GM19099 (cell line): Measurements from ENCODE around the gene USP2.

Experiments used
- POLR2A ChIP-seq: IDR thresholded peaks from 3 replicates; pipeline ENCODE4 v1.6.1; 2011; ENCODE audit warnings: low read depth; ENCODE audit not compliant: insufficient read length; ENCODE audit errors: extremely low read depth

Gene USP2

DNA sequence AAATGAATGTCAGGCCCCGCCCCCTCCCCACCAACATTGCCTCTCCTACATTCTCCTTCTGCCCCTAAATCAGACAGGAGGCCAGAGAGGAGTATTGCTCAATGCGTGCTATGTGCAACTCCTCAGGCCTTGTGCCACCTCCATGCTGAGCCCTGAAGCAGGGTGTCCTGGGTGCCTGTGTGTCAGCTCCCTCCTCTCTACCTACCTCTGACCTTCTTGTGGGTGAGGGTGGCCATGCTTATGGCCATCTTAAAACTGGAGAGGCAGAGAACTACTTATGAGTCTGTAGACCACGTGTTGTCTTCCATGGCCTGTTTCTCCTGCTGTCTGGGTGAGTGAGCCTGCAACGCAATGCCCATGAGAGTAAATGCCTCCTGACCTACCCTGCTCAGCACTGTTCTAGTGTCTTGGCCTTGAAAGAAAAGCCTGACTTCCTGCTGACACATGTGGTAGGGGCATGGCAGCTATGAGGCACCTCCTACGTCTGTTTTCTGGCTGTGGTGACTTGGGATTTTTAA lies 75.1 kb downstream of the USP2 start:
- no peak for TF ChIP-seq POLR2A

DNA sequence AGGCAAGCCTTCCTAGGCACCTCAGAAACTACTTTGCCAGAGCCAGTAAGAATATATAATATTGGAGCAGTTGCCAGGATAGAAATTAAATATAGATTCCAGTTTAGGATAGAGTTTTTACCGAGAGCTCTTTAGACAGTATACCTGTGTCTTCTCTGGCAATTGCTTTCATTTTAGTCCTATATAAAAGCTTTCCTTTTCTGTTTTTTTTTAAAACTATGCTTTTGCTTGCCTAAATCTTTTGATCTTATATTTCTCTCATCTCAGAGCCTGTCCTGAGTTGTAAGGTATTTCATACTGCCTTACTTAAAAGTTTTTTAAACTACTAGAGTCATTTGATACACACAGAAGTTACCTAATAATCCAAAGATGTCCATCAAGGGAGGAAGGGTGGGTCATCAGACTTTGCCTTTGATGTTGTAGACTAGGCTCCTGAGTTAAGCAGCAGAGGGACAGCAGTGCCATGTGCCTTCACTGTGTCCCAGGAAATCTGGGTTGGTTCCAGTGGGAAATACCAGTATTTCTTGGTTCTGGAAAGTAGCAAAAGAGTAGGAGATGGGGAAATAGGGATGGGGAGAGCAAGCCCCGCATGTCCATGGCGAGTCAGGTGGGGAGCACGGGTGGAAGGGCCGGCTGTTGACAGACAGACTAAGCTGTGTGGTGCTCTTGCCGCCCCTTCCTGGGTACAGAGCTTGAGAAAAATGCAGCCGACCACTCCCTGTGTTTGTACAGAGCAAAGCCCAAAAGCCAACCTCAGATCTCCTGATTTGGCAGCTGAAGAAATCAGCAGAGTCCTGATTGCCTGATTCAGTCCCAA lies 75.7 kb downstream of the USP2 start:
- TF ChIP-seq POLR2A = no peak
